K562 (cell line): ENCODE measurements around the gene OR5AN1. TPM values are rescaled to one million over a fixed set of nuclear protein-coding genes. Genes with fewer than 3 reads are reported as not detected.

Experiments used
- ATAC-seq: fragments of 200-7000 bp; cut with Tn5 transposase; 3 replicates; pipeline ENCODE4 v1.9.1; 2020; ENCODE audit warnings: moderate library complexity
- BruUV-seq: library from RNA; stranded (reverse); fragments of 400-500 nt; replicated peaks from 2 replicates; lab custom pipeline; 2021; lab: Mats Ljungman, UMichigan
- CTCF ChIA-PET: fragments of 300-600 bp; formaldehyde crosslinking; extraction: SDS; loops from one replicate; lab custom pipeline; 2021; ENCODE audit warnings: low intra/inter-chr PET ratio; lab: Yijun Ruan, JAX
- POLR2A ChIA-PET: fragments of 300-600, 350-650 bp; sonication (Branson Sonifier 250); formaldehyde crosslinking; extraction: SDS; loops from one replicate; lab custom pipeline; 2021; ENCODE audit warnings: antibody characterized with exemption, inconsistent platforms; lab: Yijun Ruan, JAX
- DNase-seq, 4 experiments: peaks; one replicate each; pipeline versions ENCODE4 v3.0.0 to v3.0.0-alpha.2; 2011 to 2018; ENCODE audit warnings: low spot score in 3 of 4, mixed read lengths in 3 of 4; ENCODE audit errors: extremely low read depth in 1 of 4
- FAIRE-seq: peaks from 2 replicates; lab custom pipeline; 2011; peaks lifted over from hg19 to GRCh38; lab: Jason Lieb, UNC
- H2AFZ ChIP-seq: 2 replicates; pipeline ENCODE4 v1.6.0; 2011; ENCODE audit warnings: low read depth, low read length, control low read depth, inconsistent platforms
- H3K27ac ChIP-seq: fragments of 200-600 bp; 3 replicates; pipeline ENCODE4 v1.8.0; 2011; ENCODE audit warnings: low read depth, mild to moderate bottlenecking, control low read depth, inconsistent platforms, low read length, moderate library complexity, mixed read lengths; ENCODE audit errors: extremely low read depth
- H3K27me3 ChIP-seq, 2 experiments: fragments of 300-600 bp in 1 of 2; 2 replicates in 1 of 2; 3 replicates in 1 of 2; pipeline versions ENCODE4 v1.6.0 to v1.8.0; 2011; ENCODE audit warnings: inconsistent platforms in 2 of 2, low read length in 2 of 2, mild to moderate bottlenecking in 1 of 2, mixed read lengths in 1 of 2, moderate library complexity in 1 of 2; ENCODE audit not compliant: control insufficient read depth in 2 of 2, insufficient read depth in 2 of 2
- H3K36me3 ChIP-seq: fragments of 300-600 bp; 3 replicates; pipeline ENCODE4 v1.8.0; 2011; ENCODE audit warnings: mild to moderate bottlenecking, low read length, inconsistent platforms; ENCODE audit not compliant: control insufficient read depth, insufficient read depth
- H3K4me1 ChIP-seq, 2 experiments: fragments of 200-600 bp in 1 of 2; replicated peaks in 1 of 2; 2 replicates in 1 of 2; 3 replicates in 1 of 2; pipeline versions ENCODE4 v1.5.1 to v1.8.0; 2011; ENCODE audit warnings: inconsistent platforms in 2 of 2, low read length in 2 of 2, mild to moderate bottlenecking in 1 of 2, mixed read lengths in 1 of 2, moderate library complexity in 1 of 2; ENCODE audit not compliant: control insufficient read depth in 2 of 2, insufficient read depth in 2 of 2
- H3K4me2 ChIP-seq: 2 replicates; pipeline ENCODE4 v1.6.1; 2011; ENCODE audit warnings: low read length, control low read depth, inconsistent platforms, mixed read lengths; ENCODE audit not compliant: insufficient read depth
- H3K4me3 ChIP-seq: fragments of 200-600 bp; sonication (generic), shearing (Covaris generic); 2 replicates; pipeline ENCODE4 v1.5.1; 2016; ENCODE audit warnings: control low read depth, inconsistent platforms
- H3K79me2 ChIP-seq: fragments of 200-600 bp; 3 replicates; pipeline ENCODE4 v1.8.0; 2011; ENCODE audit warnings: low read length, inconsistent platforms; ENCODE audit not compliant: control insufficient read depth, insufficient read depth
- H3K9ac ChIP-seq, 2 experiments: 2 replicates each; pipeline versions ENCODE4 v1.6.0 to v1.6.1; 2011; ENCODE audit warnings: low read depth in 2 of 2, low read length in 2 of 2, control low read depth in 1 of 2, inconsistent platforms in 1 of 2, mild to moderate bottlenecking in 1 of 2, mixed read lengths in 1 of 2; ENCODE audit not compliant: insufficient read depth in 1 of 2
- H3K9me1 ChIP-seq: one replicate; pipeline ENCODE4 v1.6.0; 2011; ENCODE audit warnings: inconsistent platforms, mild to moderate bottlenecking, low read length, moderate library complexity; ENCODE audit not compliant: control insufficient read depth, insufficient read depth
- H3K9me3 ChIP-seq: replicated peaks from 2 replicates; pipeline ENCODE4 v1.5.1; 2011; ENCODE audit warnings: low read depth, low read length, inconsistent platforms; ENCODE audit not compliant: control insufficient read depth, insufficient read depth
- H4K20me1 ChIP-seq: replicated peaks from 2 replicates; pipeline ENCODE4 v1.6.1; 2011; ENCODE audit warnings: low read length, inconsistent platforms, mixed read lengths; ENCODE audit not compliant: control insufficient read depth, insufficient read depth
- ASH1L ChIP-seq: fragments of 450-650 bp; IDR thresholded peaks from 2 replicates; pipeline ENCODE4 v1.6.1; 2018; ENCODE audit warnings: borderline replicate concordance, mild to moderate bottlenecking, low read depth; ENCODE audit not compliant: partially characterized antibody
- BRCA1 ChIP-seq, 2 experiments: fragments of 450-650 bp in 1 of 2; sonication (generic) in 1 of 2; formaldehyde crosslinking in 1 of 2; IDR thresholded peaks; 2 replicates each; pipeline versions ENCODE4 v1.5.0 to v1.6.1; 2017 to 2020; ENCODE audit warnings: mild to moderate bottlenecking in 1 of 2, missing genetic modification reagents in 1 of 2
- CBFA2T3 ChIP-seq: fragments of 450-650 bp; IDR thresholded peaks from 2 replicates; pipeline ENCODE4 v1.6.1; 2017
- DDX20 ChIP-seq: fragments of 450-650 bp; IDR thresholded peaks from 2 replicates; pipeline ENCODE4 v1.6.1; 2016; ENCODE audit warnings: missing genetic modification characterization, low read depth, mild to moderate bottlenecking, missing compliant biosample characterization, moderate library complexity
- ELF2 ChIP-seq: fragments of 250-450 bp; sonication (Bioruptor Pico); IDR thresholded peaks from 2 replicates; pipeline ENCODE4 v1.5.0; 2021; ENCODE audit warnings: mild to moderate bottlenecking
- ETS2 ChIP-seq: IDR thresholded peaks from 2 replicates; pipeline ENCODE4 v1.6.1; 2016; ENCODE audit warnings: borderline replicate concordance, missing genetic modification characterization, mild to moderate bottlenecking, moderate library complexity, missing compliant biosample characterization; ENCODE audit not compliant: poor library complexity, severe bottlenecking
- FOS ChIP-seq: IDR thresholded peaks from 3 replicates; pipeline ENCODE4 v1.6.1; 2011; ENCODE audit not compliant: insufficient read length; ENCODE audit errors: extremely low read depth
- MTA3 ChIP-seq: fragments of 450-650 bp; formaldehyde crosslinking; IDR thresholded peaks from 2 replicates; pipeline ENCODE4 v1.6.1; 2017; ENCODE audit warnings: mild to moderate bottlenecking, borderline replicate concordance
- RB1 ChIP-seq: fragments of 450-650 bp; IDR thresholded peaks from 2 replicates; pipeline ENCODE4 v1.6.1; 2017; ENCODE audit warnings: low read depth, mild to moderate bottlenecking
- SAP30 ChIP-seq: fragments of 200-600 bp; sonication (generic); IDR thresholded peaks from 2 replicates; pipeline ENCODE4 v1.6.1; 2012; ENCODE audit warnings: borderline replicate concordance, low read depth, mild to moderate bottlenecking, moderate library complexity, low read length, control low read depth, inconsistent platforms; ENCODE audit not compliant: insufficient read depth, poor library complexity, severe bottlenecking
- SMAD1 ChIP-seq: fragments of 150-350 bp; IDR thresholded peaks from 2 replicates; pipeline ENCODE4 v1.6.1; 2014; ENCODE audit warnings: low read length, low read depth; ENCODE audit not compliant: partially characterized antibody
- SMAD3 ChIP-seq: fragments of 450-650 bp; formaldehyde crosslinking; conservative IDR thresholded peaks from 2 replicates; pipeline ENCODE4 v1.4.0; 2020; ENCODE audit warnings: mild to moderate bottlenecking
- TCF3 ChIP-seq: sonication (generic); formaldehyde crosslinking; IDR thresholded peaks from 2 replicates; pipeline ENCODE4 v1.4.0; 2020; ENCODE audit warnings: mild to moderate bottlenecking, missing genetic modification reagents
- ZNF518B ChIP-seq: fragments of 250-450 bp; sonication (Bioruptor Pico); IDR thresholded peaks from 2 replicates; pipeline ENCODE4 v1.5.0; 2021; ENCODE audit warnings: mild to moderate bottlenecking, moderate library complexity
- WGBS: fragments of 100-300 bp; shearing (Covaris generic); methylation state at CpG from one replicate; pipeline ENCODE4 v1.1.6; 2016; ENCODE audit warnings: low coverage, mixed read lengths; ENCODE audit not compliant: insufficient coverage; ENCODE audit errors: missing lambda C conversion rate; 5-methylcytosine and 5-hydroxymethylcytosine counted together
- in situ Hi-C: fragments of 300-500 bp; cut with MboI; formaldehyde crosslinking; loops from 4 replicates; pipeline ENCODE4 v1.15.0; 2018; ENCODE audit warnings: inconsistent platforms, mixed read lengths
- intact Hi-C: fragments of 100-400 bp; cut with micrococcal nuclease; formaldehyde crosslinking; loops from 2 replicates; pipeline ENCODE4 v1.14.2; 2022
- polyA plus RNA-seq, 8 experiments: library from polyadenylated mRNA; depleted of rRNA in 4 of 8; stranded (reverse) in 5 of 8; unstranded in 3 of 8; fragments of >200 nt; fragmentation: Nextera tagmentation in 2 of 8; fragmentation: Illumina TruSeq in 1 of 8; extraction: Ambion mirVana in 2 of 8; extraction: Trizol in 1 of 8; gene quantifications; 2 replicates each; pipeline versions ENCODE4 v1.2.1 to v1.2.3, GENCODE V29; 2011 to 2014; ENCODE audit warnings: inconsistent platforms in 1 of 8, missing spikeins in 1 of 8
- total RNA-seq, 7 experiments: library from RNA; depleted of rRNA in 6 of 7; stranded (reverse); fragments of >200 nt in 6 of 7; fragmentation: Illumina TruSeq in 2 of 7; extraction: Trizol in 2 of 7; gene quantifications; 2 replicates each; pipeline versions ENCODE4 v1.2.1 to v1.2.3, GENCODE V29; 2011 to 2021; ENCODE audit warnings: low replicate concordance in 1 of 7
- TF ChIP-seq, protein P1 (sequence below): IDR thresholded peaks from 2 replicates; pipeline ENCODE4 v1.6.1; 2012; ENCODE audit warnings: low read depth, low read length, improper control_type of control experiment, borderline replicate concordance

Gene OR5AN1
- total and polyA plus RNA-seq, 9 of the 15 experiments (the other 6 are each of a cell fraction or from before 2014, with no cell fraction given): not detected

DNA sequence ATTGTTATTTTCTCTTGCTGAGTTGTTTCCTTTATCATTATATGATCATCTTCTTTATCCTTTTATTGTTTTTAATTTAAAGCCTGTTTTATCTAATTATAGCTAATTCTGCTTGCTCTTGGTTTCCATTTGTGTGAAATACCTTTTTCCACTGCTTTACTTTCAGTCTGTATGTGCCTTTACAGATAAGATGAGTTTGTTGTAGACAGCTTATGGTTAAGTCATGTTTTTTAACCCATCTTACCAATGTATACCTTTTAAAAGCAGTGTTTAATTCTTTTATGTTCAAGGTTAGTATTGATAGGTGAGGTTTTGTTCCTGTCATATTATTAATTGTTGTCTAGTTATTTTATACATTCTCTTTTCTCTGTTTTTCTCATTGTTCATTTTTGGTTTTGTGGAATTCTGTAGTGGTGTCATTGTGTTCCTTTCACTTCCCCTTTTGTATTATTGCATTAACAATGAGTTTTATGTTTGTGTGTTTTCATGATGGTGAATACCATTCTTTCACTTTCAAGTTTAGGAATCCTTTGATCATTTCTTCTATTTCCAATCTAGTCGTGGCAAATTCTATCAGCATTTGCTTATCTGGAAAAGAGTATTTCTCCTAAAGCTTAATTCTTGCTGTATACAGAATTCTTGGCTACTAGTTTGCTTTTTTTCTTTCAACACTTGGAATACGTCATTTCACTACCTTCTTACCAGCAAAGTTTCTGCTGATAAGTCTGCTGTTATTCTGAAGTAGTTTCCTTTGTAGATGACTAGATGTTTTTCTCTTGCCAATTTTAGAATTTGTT is 21.8 kb downstream of the OR5AN1 start:
- no peak for FAIRE-seq
- no peak overlapping the region for H3K4me2 ChIP-seq
- no peak overlapping the region for H2AFZ ChIP-seq
- no peak for ATAC-seq
- TF ChIP-seq RB1 (no peak), CBFA2T3 (no peak), ASH1L (no peak), ZNF518B (CRISPR knock-in tag) (no peak), ETS2 (no peak), SAP30 (no peak), BRCA1 (IDR thresholded peaks at IDR 0.05) (no peak), BRCA1 (CRISPR knock-in tag; IDR thresholded peaks at IDR 0.05) (no peak), MTA3 (no peak), SMAD1 (no peak), ELF2 (CRISPR knock-in tag) (no peak), DDX20 (tag) (no peak), TCF3 (CRISPR knock-in tag) (no peak), SMAD3 (CRISPR knock-in tag) (no peak), FOS (no peak)
- TF ChIP-seq, protein P1, sequence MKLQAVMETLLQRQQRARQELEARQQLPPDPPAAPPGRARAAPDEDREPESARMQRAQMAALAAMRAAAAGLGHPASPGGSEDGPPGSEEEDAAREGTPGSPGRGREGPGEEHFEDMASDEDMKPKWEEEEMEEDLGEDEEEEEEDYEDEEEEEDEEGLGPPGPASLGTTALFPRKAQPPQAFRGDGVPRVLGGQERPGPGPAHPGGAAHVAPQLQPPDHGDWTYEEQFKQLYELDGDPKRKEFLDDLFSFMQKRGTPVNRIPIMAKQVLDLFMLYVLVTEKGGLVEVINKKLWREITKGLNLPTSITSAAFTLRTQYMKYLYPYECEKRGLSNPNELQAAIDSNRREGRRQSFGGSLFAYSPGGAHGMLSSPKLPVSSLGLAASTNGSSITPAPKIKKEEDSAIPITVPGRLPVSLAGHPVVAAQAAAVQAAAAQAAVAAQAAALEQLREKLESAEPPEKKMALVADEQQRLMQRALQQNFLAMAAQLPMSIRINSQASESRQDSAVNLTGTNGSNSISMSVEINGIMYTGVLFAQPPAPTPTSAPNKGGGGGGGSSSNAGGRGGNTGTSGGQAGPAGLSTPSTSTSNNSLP: no peak
- H3K27ac ChIP-seq: no peak overlapping the region
- H4K20me1 ChIP-seq: no peaks in the 10 kb centered on the region
- no peaks in the 10 kb centered on the region for H3K4me1 ChIP-seq
- BruUV-seq: no TSS peak
- no peak overlapping the region for H3K4me3 ChIP-seq
- H3K9me3 ChIP-seq: no peaks in the 10 kb centered on the region
- H3K79me2 ChIP-seq: no peaks in the 10 kb centered on the region
- WGBS: 0% methylated on average over 2 of the region's 2 CpGs
- CTCF ChIA-PET: no interaction called here
- no peaks in the 10 kb centered on the region for H3K36me3 ChIP-seq
- no peaks in the 10 kb centered on the region for H3K9me1 ChIP-seq
- intact Hi-C loops (no loop called here), in situ Hi-C loops (no loop called here)
- POLR2A ChIA-PET: no interaction called here
- no peaks in the 10 kb centered on the region for H3K27me3 ChIP-seq
- DNase-seq: no peak
- H3K9ac ChIP-seq: no peak overlapping the region
